SK-N-SH treated with all-trans-retinoic acid at 6 μM for 48 hours (cell line): ENCODE measurements around the gene SLC49A4.

ENCODE experiments used
- ATAC-seq: fragments of 200-7000 bp; cut with Tn5 transposase; 3 replicates; pipeline ENCODE4 v1.9.1; 2020; ENCODE audit warnings: mild to moderate bottlenecking, moderate library complexity
- ARNTL ChIP-seq: fragments of 450-650 bp; formaldehyde crosslinking; IDR thresholded peaks from 2 replicates; pipeline ENCODE4 v1.5.0; 2020; ENCODE audit warnings: low read depth, mild to moderate bottlenecking, moderate library complexity, borderline replicate concordance
- BACH2 ChIP-seq: fragments of 250-450 bp; sonication (Bioruptor Pico); IDR thresholded peaks from 2 replicates; pipeline ENCODE4 v1.9.0; 2021; ENCODE audit warnings: mild to moderate bottlenecking, borderline replicate concordance
- CSDC2 ChIP-seq: fragments of 250-450 bp; sonication (Bioruptor Pico); IDR thresholded peaks from 2 replicates; pipeline ENCODE4 v1.5.0; 2020; ENCODE audit warnings: mild to moderate bottlenecking, moderate library complexity
- CSRNP3 ChIP-seq: fragments of 250-450 bp; sonication (Bioruptor Pico); IDR thresholded peaks from 2 replicates; pipeline ENCODE4 v1.5.1; 2021; ENCODE audit warnings: mild to moderate bottlenecking, moderate library complexity
- ESRRG ChIP-seq: fragments of 250-450 bp; sonication (Bioruptor Pico); IDR thresholded peaks from 2 replicates; pipeline ENCODE4 v1.6.1; 2021; ENCODE audit warnings: mild to moderate bottlenecking
- ISL1 ChIP-seq: fragments of 250-450 bp; sonication (Bioruptor Pico); IDR thresholded peaks from 2 replicates; pipeline ENCODE4 v2.1.2; 2022; ENCODE audit warnings: mild to moderate bottlenecking, moderate library complexity
- OSR1 ChIP-seq: fragments of 250-450 bp; sonication (Bioruptor Pico); IDR thresholded peaks from 2 replicates; pipeline ENCODE4 v1.8.0; 2022; ENCODE audit warnings: moderate library complexity, mild to moderate bottlenecking, inconsistent platforms
- PPARA ChIP-seq: fragments of 250-450 bp; sonication (Bioruptor Pico); IDR thresholded peaks from 2 replicates; pipeline ENCODE4 v1.5.0; 2020; ENCODE audit warnings: mild to moderate bottlenecking, borderline replicate concordance
- RARB ChIP-seq: fragments of 250-450 bp; sonication (Bioruptor Pico); IDR thresholded peaks from 2 replicates; pipeline ENCODE4 v1.8.0; 2021; ENCODE audit warnings: mild to moderate bottlenecking, moderate library complexity
- TOX ChIP-seq: fragments of 250-450 bp; sonication (Bioruptor Pico); IDR thresholded peaks from 2 replicates; pipeline ENCODE4 v1.8.0; 2021; ENCODE audit warnings: mild to moderate bottlenecking, moderate library complexity, borderline replicate concordance
- ZFP30 ChIP-seq: fragments of 450-650 bp; formaldehyde crosslinking; IDR thresholded peaks from 2 replicates; pipeline ENCODE4 v1.5.0; 2022; ENCODE audit warnings: mild to moderate bottlenecking, moderate library complexity
- ZNF565 ChIP-seq: fragments of 450-650 bp; formaldehyde crosslinking; conservative IDR thresholded peaks from 2 replicates; pipeline ENCODE4 v1.5.0; 2020; ENCODE audit warnings: low read depth, mild to moderate bottlenecking, moderate library complexity
- ZNF70 ChIP-seq: fragments of 450-650 bp; formaldehyde crosslinking; IDR thresholded peaks from 2 replicates; pipeline ENCODE4 v1.5.0; 2020; ENCODE audit warnings: mild to moderate bottlenecking, moderate library complexity
- ZNF8 ChIP-seq: fragments of 450-650 bp; formaldehyde crosslinking; IDR thresholded peaks from 2 replicates; pipeline ENCODE4 v1.5.0; 2020; ENCODE audit warnings: mild to moderate bottlenecking, moderate library complexity
- TF ChIP-seq, protein P1 (sequence below): fragments of 250-450 bp; sonication (Bioruptor Pico); IDR thresholded peaks from 2 replicates; pipeline ENCODE4 v1.8.0; 2020; ENCODE audit warnings: mild to moderate bottlenecking, moderate library complexity, borderline replicate concordance
- TF ChIP-seq, protein P2 (sequence below): fragments of 250-450 bp; sonication (Bioruptor Pico); IDR thresholded peaks from 2 replicates; pipeline ENCODE4 v1.5.1; 2020; ENCODE audit warnings: low read depth, mild to moderate bottlenecking, moderate library complexity
- TF ChIP-seq, protein P3 (sequence below): fragments of 250-450 bp; sonication (Bioruptor Pico); IDR thresholded peaks from 2 replicates; pipeline ENCODE4 v1.5.0; 2020; ENCODE audit warnings: mild to moderate bottlenecking, moderate library complexity
- TF ChIP-seq, protein P4 (sequence below): fragments of 250-450 bp; sonication (Bioruptor Pico); IDR thresholded peaks from 2 replicates; pipeline ENCODE4 v1.8.0; 2021; ENCODE audit warnings: low read depth, mild to moderate bottlenecking, moderate library complexity, borderline replicate concordance

SLC49A4 gene

GRCh38 chr3:122755491-122755890 is 39.4 kb upstream of the SLC49A4 start (continued):
- TF ChIP-seq, protein P1, sequence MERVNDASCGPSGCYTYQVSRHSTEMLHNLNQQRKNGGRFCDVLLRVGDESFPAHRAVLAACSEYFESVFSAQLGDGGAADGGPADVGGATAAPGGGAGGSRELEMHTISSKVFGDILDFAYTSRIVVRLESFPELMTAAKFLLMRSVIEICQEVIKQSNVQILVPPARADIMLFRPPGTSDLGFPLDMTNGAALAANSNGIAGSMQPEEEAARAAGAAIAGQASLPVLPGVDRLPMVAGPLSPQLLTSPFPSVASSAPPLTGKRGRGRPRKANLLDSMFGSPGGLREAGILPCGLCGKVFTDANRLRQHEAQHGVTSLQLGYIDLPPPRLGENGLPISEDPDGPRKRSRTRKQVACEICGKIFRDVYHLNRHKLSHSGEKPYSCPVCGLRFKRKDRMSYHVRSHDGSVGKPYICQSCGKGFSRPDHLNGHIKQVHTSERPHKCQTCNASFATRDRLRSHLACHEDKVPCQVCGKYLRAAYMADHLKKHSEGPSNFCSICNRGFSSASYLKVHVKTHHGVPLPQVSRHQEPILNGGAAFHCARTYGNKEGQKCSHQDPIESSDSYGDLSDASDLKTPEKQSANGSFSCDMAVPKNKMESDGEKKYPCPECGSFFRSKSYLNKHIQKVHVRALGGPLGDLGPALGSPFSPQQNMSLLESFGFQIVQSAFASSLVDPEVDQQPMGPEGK: no peak
- TF ChIP-seq ISL1: no peak
- no peak for TF ChIP-seq RARB (CRISPR knock-in tag)
- TF ChIP-seq ARNTL (CRISPR knock-in tag): no peak
- TF ChIP-seq TOX (CRISPR knock-in tag): no peak

DNA sequence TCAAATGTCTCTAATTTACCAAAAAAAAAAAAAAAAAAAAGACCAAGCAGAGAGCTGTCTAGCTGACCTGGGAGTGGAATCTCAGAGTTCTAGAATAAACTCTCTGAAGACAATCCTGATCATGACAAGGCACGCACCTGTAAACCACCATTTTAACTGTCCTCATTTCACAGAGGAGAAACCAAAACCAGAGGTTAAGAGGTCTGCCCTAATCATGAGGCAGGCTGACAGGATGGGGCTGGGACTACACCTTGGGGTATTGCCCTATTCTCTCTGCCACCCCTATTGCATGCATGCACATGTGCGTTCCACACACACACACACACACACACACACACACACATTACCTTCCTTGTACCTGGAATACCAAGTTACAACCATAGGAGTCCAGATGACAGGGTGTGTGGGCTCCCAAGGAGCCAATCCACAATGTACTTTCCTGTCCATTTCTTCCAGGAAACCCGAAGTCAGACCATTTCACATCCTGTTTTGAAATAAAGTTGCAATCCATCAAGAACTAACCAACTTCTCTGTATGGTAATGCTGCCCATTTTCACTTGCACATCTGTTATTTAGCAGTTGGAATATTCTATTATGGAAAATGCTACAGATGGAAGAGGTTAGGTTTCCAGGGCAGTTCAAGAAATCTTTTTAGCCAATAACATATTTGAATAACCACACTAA is 35.9 kb upstream of the SLC49A4 start:
- no peak for ATAC-seq
- TF ChIP-seq PPARA (CRISPR knock-in tag) (no peak), TOX (CRISPR knock-in tag) (no peak), ESRRG (CRISPR knock-in tag) (no peak), BACH2 (CRISPR knock-in tag) (no peak), ISL1 (no peak), ZNF565 (no peak), ZFP30 (CRISPR knock-in tag) (no peak), OSR1 (CRISPR knock-in tag) (no peak), ZNF8 (CRISPR knock-in tag) (no peak), RARB (CRISPR knock-in tag) (no peak), CSRNP3 (CRISPR knock-in tag) (no peak), ZNF70 (CRISPR knock-in tag) (no peak), ARNTL (CRISPR knock-in tag) (no peak), CSDC2 (CRISPR knock-in tag) (no peak)
- TF ChIP-seq, protein P2, sequence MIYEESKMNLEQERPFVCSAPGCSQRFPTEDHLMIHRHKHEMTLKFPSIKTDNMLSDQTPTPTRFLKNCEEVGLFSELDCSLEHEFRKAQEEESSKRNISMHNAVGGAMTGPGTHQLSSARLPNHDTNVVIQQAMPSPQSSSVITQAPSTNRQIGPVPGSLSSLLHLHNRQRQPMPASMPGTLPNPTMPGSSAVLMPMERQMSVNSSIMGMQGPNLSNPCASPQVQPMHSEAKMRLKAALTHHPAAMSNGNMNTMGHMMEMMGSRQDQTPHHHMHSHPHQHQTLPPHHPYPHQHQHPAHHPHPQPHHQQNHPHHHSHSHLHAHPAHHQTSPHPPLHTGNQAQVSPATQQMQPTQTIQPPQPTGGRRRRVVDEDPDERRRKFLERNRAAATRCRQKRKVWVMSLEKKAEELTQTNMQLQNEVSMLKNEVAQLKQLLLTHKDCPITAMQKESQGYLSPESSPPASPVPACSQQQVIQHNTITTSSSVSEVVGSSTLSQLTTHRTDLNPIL (CRISPR knock-in tag): no peak
- TF ChIP-seq, protein P3, sequence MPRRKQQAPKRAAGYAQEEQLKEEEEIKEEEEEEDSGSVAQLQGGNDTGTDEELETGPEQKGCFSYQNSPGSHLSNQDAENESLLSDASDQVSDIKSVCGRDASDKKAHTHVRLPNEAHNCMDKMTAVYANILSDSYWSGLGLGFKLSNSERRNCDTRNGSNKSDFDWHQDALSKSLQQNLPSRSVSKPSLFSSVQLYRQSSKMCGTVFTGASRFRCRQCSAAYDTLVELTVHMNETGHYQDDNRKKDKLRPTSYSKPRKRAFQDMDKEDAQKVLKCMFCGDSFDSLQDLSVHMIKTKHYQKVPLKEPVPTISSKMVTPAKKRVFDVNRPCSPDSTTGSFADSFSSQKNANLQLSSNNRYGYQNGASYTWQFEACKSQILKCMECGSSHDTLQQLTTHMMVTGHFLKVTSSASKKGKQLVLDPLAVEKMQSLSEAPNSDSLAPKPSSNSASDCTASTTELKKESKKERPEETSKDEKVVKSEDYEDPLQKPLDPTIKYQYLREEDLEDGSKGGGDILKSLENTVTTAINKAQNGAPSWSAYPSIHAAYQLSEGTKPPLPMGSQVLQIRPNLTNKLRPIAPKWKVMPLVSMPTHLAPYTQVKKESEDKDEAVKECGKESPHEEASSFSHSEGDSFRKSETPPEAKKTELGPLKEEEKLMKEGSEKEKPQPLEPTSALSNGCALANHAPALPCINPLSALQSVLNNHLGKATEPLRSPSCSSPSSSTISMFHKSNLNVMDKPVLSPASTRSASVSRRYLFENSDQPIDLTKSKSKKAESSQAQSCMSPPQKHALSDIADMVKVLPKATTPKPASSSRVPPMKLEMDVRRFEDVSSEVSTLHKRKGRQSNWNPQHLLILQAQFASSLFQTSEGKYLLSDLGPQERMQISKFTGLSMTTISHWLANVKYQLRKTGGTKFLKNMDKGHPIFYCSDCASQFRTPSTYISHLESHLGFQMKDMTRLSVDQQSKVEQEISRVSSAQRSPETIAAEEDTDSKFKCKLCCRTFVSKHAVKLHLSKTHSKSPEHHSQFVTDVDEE (CRISPR knock-in tag): no peak
- TF ChIP-seq, protein P1: no peak
- TF ChIP-seq, protein P4, sequence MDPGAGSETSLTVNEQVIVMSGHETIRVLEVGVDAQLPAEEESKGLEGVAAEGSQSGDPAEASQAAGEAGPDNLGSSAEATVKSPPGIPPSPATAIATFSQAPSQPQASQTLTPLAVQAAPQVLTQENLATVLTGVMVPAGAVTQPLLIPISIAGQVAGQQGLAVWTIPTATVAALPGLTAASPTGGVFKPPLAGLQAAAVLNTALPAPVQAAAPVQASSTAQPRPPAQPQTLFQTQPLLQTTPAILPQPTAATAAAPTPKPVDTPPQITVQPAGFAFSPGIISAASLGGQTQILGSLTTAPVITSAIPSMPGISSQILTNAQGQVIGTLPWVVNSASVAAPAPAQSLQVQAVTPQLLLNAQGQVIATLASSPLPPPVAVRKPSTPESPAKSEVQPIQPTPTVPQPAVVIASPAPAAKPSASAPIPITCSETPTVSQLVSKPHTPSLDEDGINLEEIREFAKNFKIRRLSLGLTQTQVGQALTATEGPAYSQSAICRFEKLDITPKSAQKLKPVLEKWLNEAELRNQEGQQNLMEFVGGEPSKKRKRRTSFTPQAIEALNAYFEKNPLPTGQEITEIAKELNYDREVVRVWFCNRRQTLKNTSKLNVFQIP (CRISPR knock-in tag): no peak
- TF ChIP-seq, all 23 proteins: peak for 0
